Measurements from ENCODE around the gene PGK1.
"Not testable (repeated sequence)": the region's sequence is repeated elsewhere in the genome, so short reads cannot be mapped to it uniquely, and the experiment has no call there.

PGK1 gene

GRCh38 chrX:78103623-78104446 is at the start of gene PGK1:
TSS of gene PGK1 (plus strand) at chrX:78104248. CDS start at chrX:78104341, 93 bp downstream.
- peak; percentile 63 for DNase-seq

- no peak for DNase-seq
Measured at GRCh38 chrX:78063687-78064086, 40.4 kb upstream of the PGK1 start.

- no peak for DNase-seq
Measured at GRCh38 chrX:78064152-78064551, 39.9 kb upstream of the PGK1 start.

GRCh38 chrX:78064698-78065601 is 39.1 kb upstream of the PGK1 start:
- DNase-seq: not testable (repeated sequence)

GRCh38 chrX:78066110-78066509 is 37.9 kb upstream of the PGK1 start:
- no peak for DNase-seq

- no peak for DNase-seq
Measured at GRCh38 chrX:78071331-78071730, 32.7 kb upstream of the PGK1 start.

GRCh38 chrX:78073147-78074077 is 30.6 kb upstream of the PGK1 start:
- DNase-seq: not testable (repeated sequence)

- no peak for DNase-seq
Measured at GRCh38 chrX:78074088-78074487, 30.0 kb upstream of the PGK1 start.

- no peak for DNase-seq
Measured at GRCh38 chrX:78075787-78076389, 28.2 kb upstream of the PGK1 start.

- not testable (repeated sequence) for DNase-seq
Measured at GRCh38 chrX:78081413-78081812, 22.6 kb upstream of the PGK1 start.

- no peak for DNase-seq
Measured at GRCh38 chrX:78092296-78092695, 11.8 kb upstream of the PGK1 start.

- DNase-seq: no peak
Measured at GRCh38 chrX:78098108-78098507, 5.9 kb upstream of the PGK1 start.

- DNase-seq: no peak
Measured at GRCh38 chrX:78102091-78102490, 2.0 kb upstream of the PGK1 start.

- no peak for DNase-seq
Measured at GRCh38 chrX:78103001-78103622, 936 bp upstream of the PGK1 start.

- no peak for DNase-seq
Measured at GRCh38 chrX:78104447-78105176, 564 bp downstream of the PGK1 start.

- DNase-seq: no peak
Measured at GRCh38 chrX:78105944-78106650, 2.0 kb downstream of the PGK1 start.

- DNase-seq: no peak
Measured at GRCh38 chrX:78106651-78106986, 2.6 kb downstream of the PGK1 start.

- DNase-seq: no peak
Measured at GRCh38 chrX:78109458-78109857, 5.4 kb downstream of the PGK1 start.

- no peak for DNase-seq
Measured at GRCh38 chrX:78111140-78111931, 7.3 kb downstream of the PGK1 start.

GRCh38 chrX:78116365-78116764 is 12.3 kb downstream of the PGK1 start:
- DNase-seq: no peak

Measured in NCI-H1417 treated with DMSO at 0.1 percent for 48 hours (cell line).